Urinary bladder (tissue), 4 donors: ENCODE data around the gene OPRL1. TPM values are rescaled to one million over a fixed set of nuclear protein-coding genes. Genes with fewer than 3 reads are reported as not detected.

Experiments used
- DNase-seq: peaks from one replicate; pipeline ENCODE4 v3.0.0-alpha.2; 2015; ENCODE audit errors: extremely low spot score
- H3K27ac ChIP-seq: one replicate; pipeline ENCODE4 v1.5.1; 2013; ENCODE audit warnings: low read depth, mild to moderate bottlenecking, moderate library complexity
- H3K36me3 ChIP-seq: one replicate; pipeline ENCODE4 v1.6.1; 2013; ENCODE audit warnings: mild to moderate bottlenecking, moderate library complexity; ENCODE audit not compliant: insufficient read depth
- H3K4me1 ChIP-seq: one replicate; pipeline ENCODE4 v1.6.1; 2013; ENCODE audit warnings: mild to moderate bottlenecking, moderate library complexity; ENCODE audit not compliant: insufficient read depth
- H3K4me3 ChIP-seq: one replicate; pipeline ENCODE4 v1.5.1; 2013; ENCODE audit warnings: low read depth, low read length
- WGBS: extraction: QIAGEN DNeasy Blood & Tissue Kit; methylation state at CpG from one replicate; pipeline ENCODE4 v1.1.7; 2013; 5-methylcytosine and 5-hydroxymethylcytosine counted together
- polyA plus RNA-seq: library from polyadenylated mRNA; stranded (reverse); fragments of 200-250 nt; gene quantifications from one replicate; pipeline ENCODE4 v1.2.3, GENCODE V29; 2013
- total RNA-seq: library from RNA; depleted of rRNA; stranded (reverse); fragments of >200 nt; gene quantifications from one replicate; pipeline ENCODE4 v1.2.3, GENCODE V29; 2014
- donor health status: healthy with polysubstance abuse.
- donor health status: healthy.

Gene OPRL1
- total and polyA plus RNA-seq, 2 donors, result 0.67 to 1.1 TPM

GRCh38 chr20:64138276-64138815 is 58.5 kb downstream of the OPRL1 start:
- Histone ChIP-seq H3K36me3 (no peaks in the 10 kb centered on the region), H3K4me1 (no peaks in the 10 kb centered on the region), H3K27ac (no peak overlapping the region), H3K4me3 (no peak overlapping the region)
- DNase-seq, result no peak
- WGBS, result 76% methylated on average over 18 of the region's 18 CpGs

GRCh38 chr20:64139199-64140060 is 59.5 kb downstream of the OPRL1 start:
- no peak for DNase-seq
- Histone ChIP-seq H3K4me1 (no peaks in the 10 kb centered on the region), H3K36me3 (no peaks in the 10 kb centered on the region), H3K27ac (no peak overlapping the region), H3K4me3 (no peak overlapping the region)
- WGBS, result 75% methylated on average over 21 of the region's 21 CpGs

- no peaks in the 10 kb centered on the region for H3K36me3 ChIP-seq
- no peaks in the 10 kb centered on the region for H3K4me1 ChIP-seq
- no peak for DNase-seq
- no peak overlapping the region for H3K4me3 ChIP-seq
- 75% methylated on average over 13 of the region's 13 CpGs for WGBS
- H3K27ac ChIP-seq, result no peak overlapping the region
Measured at GRCh38 chr20:64140061-64140931, 60.4 kb downstream of the OPRL1 start.

DNA sequence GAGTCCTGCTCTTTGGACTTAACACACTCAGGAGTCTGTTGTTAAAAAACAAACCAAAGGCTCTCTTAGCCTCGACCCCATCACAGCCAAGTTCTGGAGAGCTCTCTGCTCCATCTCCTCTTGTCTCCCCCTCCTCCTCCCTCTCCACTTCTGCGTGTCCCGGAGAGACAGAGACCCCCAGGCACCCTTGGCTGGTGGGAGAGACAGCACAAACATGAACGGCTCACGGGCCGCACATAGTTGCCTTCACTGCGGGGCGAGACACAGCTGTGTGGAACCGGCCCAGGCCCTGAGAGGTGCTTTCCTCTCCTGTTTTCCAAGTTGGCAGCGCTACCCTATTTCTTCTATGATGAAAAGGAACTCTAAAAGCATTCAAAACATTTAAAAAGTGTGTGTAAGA is 61.1 kb downstream of the OPRL1 start:
- no peak for DNase-seq
- no peak overlapping the region for H3K27ac ChIP-seq
- H3K4me3 ChIP-seq, result no peak overlapping the region
- no peaks in the 10 kb centered on the region for H3K4me1 ChIP-seq
- H3K36me3 ChIP-seq, result no peaks in the 10 kb centered on the region
- 71% methylated on average over 10 of the region's 10 CpGs for WGBS

DNA sequence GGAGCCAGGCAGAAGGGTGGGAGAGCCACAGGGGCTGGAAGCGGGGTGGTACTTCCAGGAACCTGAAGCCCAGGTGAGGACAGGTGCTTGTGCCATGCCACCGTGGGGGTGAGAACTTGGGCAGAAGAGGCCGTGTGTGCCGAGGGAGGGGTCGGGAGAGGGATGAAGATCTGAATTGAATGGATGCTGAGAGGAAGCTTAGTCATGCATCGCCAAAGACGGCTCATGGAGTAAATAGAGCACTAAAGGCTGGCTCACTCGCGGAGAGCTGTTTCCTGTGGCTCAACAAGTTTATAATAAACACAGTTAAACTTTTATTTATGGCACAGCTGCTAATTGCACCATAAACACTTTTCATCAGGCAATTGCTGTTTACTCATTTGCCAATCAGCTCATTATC is 62.7 kb downstream of the OPRL1 start:
- DNase-seq, result no peak
- Histone ChIP-seq H3K36me3 (no peaks in the 10 kb centered on the region), H3K4me3 (no peak overlapping the region), H3K4me1 (no peaks in the 10 kb centered on the region), H3K27ac (no peak overlapping the region)
- WGBS, result 16% methylated on average over 9 of the region's 9 CpGs

GRCh38 chr20:64143018-64143801 is 63.3 kb downstream of the OPRL1 start:
- DNase-seq, result no peak
- no peak overlapping the region for H3K27ac ChIP-seq
- no peaks in the 10 kb centered on the region for H3K36me3 ChIP-seq
- 71% methylated on average over 14 of the region's 14 CpGs for WGBS
- H3K4me3 ChIP-seq, result no peak overlapping the region
- no peaks in the 10 kb centered on the region for H3K4me1 ChIP-seq

- Histone ChIP-seq H3K4me3 (no peak overlapping the region), H3K36me3 (no peaks in the 10 kb centered on the region), H3K4me1 (no peaks in the 10 kb centered on the region), H3K27ac (no peak overlapping the region)
- no peak for DNase-seq
- 92% methylated on average over 8 of the region's 8 CpGs for WGBS
Measured at GRCh38 chr20:64144144-64144912, 64.4 kb downstream of the OPRL1 start.

- no peak for DNase-seq
- 90% methylated on average over 17 of the region's 17 CpGs for WGBS
Measured at GRCh38 chr20:64145458-64146300, 65.8 kb downstream of the OPRL1 start.

DNA sequence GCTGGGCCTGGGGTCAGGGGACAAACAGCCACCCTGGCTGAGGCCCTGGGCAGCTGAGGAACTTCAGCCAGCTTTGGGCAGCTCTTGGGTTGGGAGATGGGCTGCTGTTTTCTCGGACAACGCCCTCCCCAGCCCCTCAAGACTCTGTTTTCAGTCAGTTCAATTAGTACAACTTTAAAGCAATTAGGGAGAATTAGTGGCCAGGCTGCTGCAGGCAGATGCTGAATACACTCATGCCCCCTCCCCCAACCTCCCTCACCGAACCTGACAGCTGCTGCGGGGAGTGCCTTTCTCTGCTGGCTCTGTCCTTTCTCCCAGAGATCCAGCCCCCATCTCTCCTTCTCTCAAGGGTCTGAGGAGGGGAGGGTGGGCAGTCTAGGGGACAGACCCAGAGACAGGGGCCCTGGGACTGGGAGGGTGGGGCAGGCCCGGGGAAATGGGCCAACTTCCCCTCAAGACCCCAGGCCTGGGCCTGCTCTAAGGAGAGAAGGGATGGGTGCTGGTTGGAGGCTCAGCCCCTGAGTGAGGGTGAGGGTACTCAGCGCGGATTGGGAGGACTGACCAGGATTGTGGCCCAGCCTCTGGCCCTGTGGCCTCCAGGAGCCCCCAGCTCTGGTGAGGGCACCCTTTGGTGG is 66.5 kb downstream of the OPRL1 start:
- H3K36me3 ChIP-seq, result no peaks in the 10 kb centered on the region
- DNase-seq, result no peak
- no peaks in the 10 kb centered on the region for H3K4me1 ChIP-seq
- no peak overlapping the region for H3K4me3 ChIP-seq
- WGBS, result 54% methylated on average over 7 of the region's 7 CpGs
- H3K27ac ChIP-seq, result no peak overlapping the region

More at GRCh38 chr20:64145458-64146300, 65.8 kb downstream of the OPRL1 start:
- no peaks in the 10 kb centered on the region for H3K36me3 ChIP-seq
- H3K27ac ChIP-seq, result no peak overlapping the region
- H3K4me3 ChIP-seq, result no peak overlapping the region
- no peaks in the 10 kb centered on the region for H3K4me1 ChIP-seq

DNA sequence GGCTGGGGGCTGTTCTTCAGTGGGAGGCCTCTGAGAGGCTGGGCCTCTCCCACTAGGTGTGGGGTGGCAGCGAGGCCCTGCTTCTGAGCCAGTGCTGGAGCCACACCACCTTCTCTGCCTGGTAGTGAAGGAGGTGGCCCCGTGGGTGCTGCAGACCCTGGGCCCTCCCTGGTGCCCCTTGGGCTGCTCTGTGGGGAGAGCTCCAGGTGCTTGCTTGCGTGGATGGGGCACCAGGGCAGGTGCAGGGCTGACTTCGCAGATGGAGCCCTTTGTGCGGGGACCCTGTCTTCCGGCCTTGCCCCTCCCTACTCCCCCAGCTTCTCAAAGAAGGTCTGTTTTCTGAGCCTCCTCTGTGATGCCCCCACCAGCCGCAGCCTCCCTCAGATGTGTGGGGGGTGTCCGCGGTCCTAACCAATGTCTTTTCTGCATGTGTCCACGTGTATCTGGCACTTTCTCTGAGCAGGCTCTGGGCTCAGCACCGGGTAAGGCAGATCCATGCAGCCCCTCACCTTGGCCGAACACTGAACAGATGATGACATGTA is 67.1 kb downstream of the OPRL1 start:
- no peaks in the 10 kb centered on the region for H3K4me1 ChIP-seq
- no peaks in the 10 kb centered on the region for H3K36me3 ChIP-seq
- 77% methylated on average over 12 of the region's 12 CpGs for WGBS
- H3K4me3 ChIP-seq, result no peak overlapping the region
- H3K27ac ChIP-seq, result no peak overlapping the region
- no peak for DNase-seq

- no peaks in the 10 kb centered on the region for H3K36me3 ChIP-seq
- DNase-seq, result no peak
- no peaks in the 10 kb centered on the region for H3K4me1 ChIP-seq
- H3K27ac ChIP-seq, result no peak overlapping the region
- no peak overlapping the region for H3K4me3 ChIP-seq
- 72% methylated on average over 5 of the region's 5 CpGs for WGBS
Measured at GRCh38 chr20:64148581-64148980, 68.7 kb downstream of the OPRL1 start.
